Upper lobe of left lung (tissue), 4 donors: ENCODE measurements around the gene ADGRG1.

Experiments
- POLR2A ChIP-seq, 4 donors: fragments of 450-650 bp; IDR thresholded peaks; one replicate each; pipeline ENCODE4 v1.5.1; 2016 to 2017; ENCODE audit warnings: antibody characterized with exemption in 4 of 4, mild to moderate bottlenecking in 2 of 4
- TF ChIP-seq, protein P1 (sequence below), 6 experiments: fragments of 450-650 bp in 4 of 6; fragments of 200-600 bp in 2 of 6; sonication (generic) in 2 of 6; IDR thresholded peaks; one replicate each; pipeline ENCODE4 v1.5.1; 2016 to 2019; ENCODE audit warnings: antibody characterized with exemption in 6 of 6

DNA sequence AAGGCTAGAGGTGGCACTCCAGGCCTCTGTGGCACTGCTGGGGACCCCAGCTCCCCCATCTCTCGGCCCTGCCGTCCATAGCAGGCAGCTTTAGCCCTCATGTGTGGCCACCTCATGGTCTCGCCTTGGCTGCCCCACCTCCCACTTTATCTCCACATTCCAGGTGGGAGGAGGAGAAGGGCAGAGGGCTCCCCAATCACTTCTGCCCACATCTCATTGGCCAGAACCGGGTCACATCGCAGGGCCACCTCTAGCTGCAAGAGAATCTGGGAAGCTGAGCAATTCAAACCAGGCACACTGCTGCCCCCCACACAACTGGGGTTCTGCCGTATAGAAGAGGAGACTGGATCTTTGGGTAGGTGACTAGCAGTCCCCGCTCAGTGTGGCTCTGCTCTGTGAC is 67.8 kb downstream of the ADGRG1 start:
- TF ChIP-seq, protein P1, sequence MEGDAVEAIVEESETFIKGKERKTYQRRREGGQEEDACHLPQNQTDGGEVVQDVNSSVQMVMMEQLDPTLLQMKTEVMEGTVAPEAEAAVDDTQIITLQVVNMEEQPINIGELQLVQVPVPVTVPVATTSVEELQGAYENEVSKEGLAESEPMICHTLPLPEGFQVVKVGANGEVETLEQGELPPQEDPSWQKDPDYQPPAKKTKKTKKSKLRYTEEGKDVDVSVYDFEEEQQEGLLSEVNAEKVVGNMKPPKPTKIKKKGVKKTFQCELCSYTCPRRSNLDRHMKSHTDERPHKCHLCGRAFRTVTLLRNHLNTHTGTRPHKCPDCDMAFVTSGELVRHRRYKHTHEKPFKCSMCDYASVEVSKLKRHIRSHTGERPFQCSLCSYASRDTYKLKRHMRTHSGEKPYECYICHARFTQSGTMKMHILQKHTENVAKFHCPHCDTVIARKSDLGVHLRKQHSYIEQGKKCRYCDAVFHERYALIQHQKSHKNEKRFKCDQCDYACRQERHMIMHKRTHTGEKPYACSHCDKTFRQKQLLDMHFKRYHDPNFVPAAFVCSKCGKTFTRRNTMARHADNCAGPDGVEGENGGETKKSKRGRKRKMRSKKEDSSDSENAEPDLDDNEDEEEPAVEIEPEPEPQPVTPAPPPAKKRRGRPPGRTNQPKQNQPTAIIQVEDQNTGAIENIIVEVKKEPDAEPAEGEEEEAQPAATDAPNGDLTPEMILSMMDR (IDR thresholded peaks at IDR 0.05) = no peak
- TF ChIP-seq POLR2A (IDR thresholded peaks at IDR 0.05) = no peak
